Fibroblast of lung (primary cell): ENCODE measurements around the gene GNPTG. TPM values are rescaled to one million over a fixed set of nuclear protein-coding genes. Genes with fewer than 3 reads are reported as not detected.

Source experiments
- DNase-seq, 2 donors: peaks; one replicate each; pipeline versions ENCODE4 v3.0.0 to v3.0.0-alpha.2; 2010; ENCODE audit warnings: low read depth in 2 of 2
- H2AFZ ChIP-seq: 2 replicates; pipeline ENCODE4 v1.5.1; 2012; ENCODE audit warnings: low read length, control low read depth, inconsistent platforms
- H3K27ac ChIP-seq: 2 replicates; pipeline ENCODE4 v1.5.1; 2011; ENCODE audit warnings: low read length, control low read depth; ENCODE audit not compliant: insufficient read depth
- H3K27me3 ChIP-seq: 2 replicates; pipeline ENCODE4 v1.5.1; 2011; ENCODE audit warnings: mild to moderate bottlenecking, low read length; ENCODE audit not compliant: control insufficient read depth, insufficient read depth
- H3K36me3 ChIP-seq: 2 replicates; pipeline ENCODE4 v1.5.1; 2011; ENCODE audit warnings: low read length; ENCODE audit not compliant: control insufficient read depth, insufficient read depth
- H3K4me1 ChIP-seq: 2 replicates; pipeline ENCODE4 v1.5.1; 2011; ENCODE audit warnings: low read length; ENCODE audit not compliant: control insufficient read depth, insufficient read depth; ENCODE audit errors: extremely low read depth
- H3K4me2 ChIP-seq: 2 replicates; pipeline ENCODE4 v1.5.1; 2011; ENCODE audit warnings: low read length, control low read depth; ENCODE audit not compliant: insufficient read depth; ENCODE audit errors: extremely low read depth
- H3K4me3 ChIP-seq, 4 experiments: fragments of 200-600 bp in 1 of 4; sonication (generic) in 1 of 4; replicated peaks in 1 of 4; 2 replicates each; pipeline ENCODE4 v1.5.1; 2011 to 2016; ENCODE audit warnings: low read length in 4 of 4, low read depth in 3 of 4, mild to moderate bottlenecking in 3 of 4, control low read depth in 2 of 4, inconsistent platforms in 1 of 4, mixed read lengths in 1 of 4; ENCODE audit not compliant: insufficient read depth in 1 of 4; ENCODE audit errors: control extremely low read depth in 1 of 4
- H3K79me2 ChIP-seq: 2 replicates; pipeline ENCODE4 v1.5.1; 2012; ENCODE audit warnings: mild to moderate bottlenecking, low read length, inconsistent platforms; ENCODE audit not compliant: control insufficient read depth, insufficient read depth
- H3K9ac ChIP-seq: 2 replicates; pipeline ENCODE4 v1.5.1; 2011; ENCODE audit warnings: mild to moderate bottlenecking, low read length, control low read depth; ENCODE audit not compliant: insufficient read depth
- H3K9me3 ChIP-seq: 2 replicates; pipeline ENCODE4 v1.5.1; 2012; ENCODE audit warnings: low read depth, low read length; ENCODE audit not compliant: control insufficient read depth, insufficient read depth
- H4K20me1 ChIP-seq: 2 replicates; pipeline ENCODE4 v1.5.1; 2011; ENCODE audit warnings: low read length; ENCODE audit not compliant: control insufficient read depth, insufficient read depth; ENCODE audit errors: extremely low read depth
- EZH2 ChIP-seq: IDR thresholded peaks from 2 replicates; pipeline ENCODE4 v1.5.1; 2012; ENCODE audit warnings: low read length, control low read depth, mild to moderate bottlenecking; ENCODE audit errors: missing control alignments
- polyA plus RNA-seq, 2 donors: library from polyadenylated mRNA; depleted of rRNA in 1 of 2; stranded (reverse) in 1 of 2; unstranded in 1 of 2; fragments of >200 nt; gene quantifications; 2 replicates each; pipeline ENCODE4 v1.2.1, GENCODE V29; 2011 to 2012; ENCODE audit warnings: missing spikeins in 1 of 2
- total RNA-seq: library from RNA; depleted of rRNA; stranded (reverse); fragments of >200 nt; gene quantifications from 2 replicates; pipeline ENCODE4 v1.2.1, GENCODE V29; 2014
- TF ChIP-seq, protein P1 (sequence below), 2 donors: IDR thresholded peaks in 1 of 2; conservative IDR thresholded peaks in 1 of 2; 1 replicate in 1 of 2; 2 replicates in 1 of 2; pipeline ENCODE4 v1.5.1; 2011 to 2012; ENCODE audit warnings: low read length in 2 of 2, control low read depth in 1 of 2, inconsistent platforms in 1 of 2, low read depth in 1 of 2, mild to moderate bottlenecking in 1 of 2

The GNPTG gene
- total and polyA plus RNA-seq, 2 donors (not counting 1 experiment from before 2014, with no cell fraction given): 40.8 to 43.2 TPM

GRCh38 chr16:1347286-1347855, 4.4 kb upstream of the GNPTG start:
- Histone ChIP-seq H3K36me3 (peaks cover 15% of the 10 kb centered on the region), H3K4me2 (no peak overlapping the region), H3K4me3 (no peak overlapping the region), H2AFZ (no peak overlapping the region), H3K4me1 (peaks cover 5% of the 10 kb centered on the region), H3K9ac (no peak overlapping the region), H3K27me3 (no peaks in the 10 kb centered on the region), H3K9me3 (no peaks in the 10 kb centered on the region), H3K27ac (no peak overlapping the region), H4K20me1 (no peaks in the 10 kb centered on the region), H3K79me2 (peaks cover 21% of the 10 kb centered on the region)
- DNase-seq: no peak
- TF ChIP-seq, protein P1, sequence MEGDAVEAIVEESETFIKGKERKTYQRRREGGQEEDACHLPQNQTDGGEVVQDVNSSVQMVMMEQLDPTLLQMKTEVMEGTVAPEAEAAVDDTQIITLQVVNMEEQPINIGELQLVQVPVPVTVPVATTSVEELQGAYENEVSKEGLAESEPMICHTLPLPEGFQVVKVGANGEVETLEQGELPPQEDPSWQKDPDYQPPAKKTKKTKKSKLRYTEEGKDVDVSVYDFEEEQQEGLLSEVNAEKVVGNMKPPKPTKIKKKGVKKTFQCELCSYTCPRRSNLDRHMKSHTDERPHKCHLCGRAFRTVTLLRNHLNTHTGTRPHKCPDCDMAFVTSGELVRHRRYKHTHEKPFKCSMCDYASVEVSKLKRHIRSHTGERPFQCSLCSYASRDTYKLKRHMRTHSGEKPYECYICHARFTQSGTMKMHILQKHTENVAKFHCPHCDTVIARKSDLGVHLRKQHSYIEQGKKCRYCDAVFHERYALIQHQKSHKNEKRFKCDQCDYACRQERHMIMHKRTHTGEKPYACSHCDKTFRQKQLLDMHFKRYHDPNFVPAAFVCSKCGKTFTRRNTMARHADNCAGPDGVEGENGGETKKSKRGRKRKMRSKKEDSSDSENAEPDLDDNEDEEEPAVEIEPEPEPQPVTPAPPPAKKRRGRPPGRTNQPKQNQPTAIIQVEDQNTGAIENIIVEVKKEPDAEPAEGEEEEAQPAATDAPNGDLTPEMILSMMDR (conservative IDR thresholded peaks at IDR 0.05 in 1 of 2, IDR thresholded peaks at IDR 0.05 in 1 of 2; ENCODE audit: low read depth in 1 of 2, low read length in 2 of 2): no peak
- no peak for TF ChIP-seq EZH2

- H3K36me3 ChIP-seq: peaks cover 15% of the 10 kb centered on the region
- H3K4me3 ChIP-seq: no peak overlapping the region
- TF ChIP-seq, protein P1 (conservative IDR thresholded peaks at IDR 0.05 in 1 of 2, IDR thresholded peaks at IDR 0.05 in 1 of 2; ENCODE audit: low read depth in 1 of 2, low read length in 2 of 2): no peak
- TF ChIP-seq EZH2: no peak
- H3K9ac ChIP-seq: no peak overlapping the region
- H3K79me2 ChIP-seq: peaks cover 26% of the 10 kb centered on the region
- H2AFZ ChIP-seq: no peak overlapping the region
- no peak overlapping the region for H3K27ac ChIP-seq
- no peak overlapping the region for H3K4me2 ChIP-seq
- no peaks in the 10 kb centered on the region for H3K9me3 ChIP-seq
- no peak for DNase-seq
- H3K27me3 ChIP-seq: no peaks in the 10 kb centered on the region
- peaks cover 5% of the 10 kb centered on the region for H3K4me1 ChIP-seq
- no peaks in the 10 kb centered on the region for H4K20me1 ChIP-seq
Observed at GRCh38 chr16:1347962-1348361, 3.8 kb upstream of the GNPTG start.

DNA sequence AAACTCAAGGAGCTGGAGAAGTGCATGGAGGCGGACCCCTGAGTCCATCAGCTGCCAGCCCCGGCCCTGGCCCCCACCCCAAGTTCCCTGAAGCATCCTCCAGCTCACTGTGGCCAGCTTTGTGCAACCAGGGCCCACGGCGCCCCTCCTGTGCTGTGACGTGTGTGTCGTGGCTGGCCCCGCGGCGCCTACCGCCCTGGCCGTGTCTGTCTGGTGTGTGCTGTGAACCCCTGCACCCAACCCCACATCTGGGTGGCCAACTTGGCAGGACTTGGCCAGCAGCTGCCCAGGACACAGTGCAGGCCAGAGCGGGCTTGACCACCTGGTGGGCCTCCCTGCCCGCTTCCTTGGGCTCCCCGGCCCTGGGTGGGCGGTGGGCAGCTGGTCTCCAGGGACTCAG, 3.3 kb upstream of the GNPTG start:
- H3K27ac ChIP-seq: no peak overlapping the region
- no peak for DNase-seq
- no peaks in the 10 kb centered on the region for H3K27me3 ChIP-seq
- peaks cover 31% of the 10 kb centered on the region for H3K79me2 ChIP-seq
- H3K4me3 ChIP-seq: no peak overlapping the region
- peaks cover 5% of the 10 kb centered on the region for H3K4me1 ChIP-seq
- no peaks in the 10 kb centered on the region for H4K20me1 ChIP-seq
- TF ChIP-seq, protein P1 (conservative IDR thresholded peaks at IDR 0.05 in 1 of 2, IDR thresholded peaks at IDR 0.05 in 1 of 2; ENCODE audit: low read depth in 1 of 2, low read length in 2 of 2): no peak
- TF ChIP-seq EZH2: no peak
- no peak overlapping the region for H3K9ac ChIP-seq
- no peaks in the 10 kb centered on the region for H3K9me3 ChIP-seq
- peaks cover 15% of the 10 kb centered on the region for H3K36me3 ChIP-seq
- no peak overlapping the region for H2AFZ ChIP-seq
- H3K4me2 ChIP-seq: no peak overlapping the region
